Activated B cell treated with CpG ODN at 0.5 μM for 24 hours (primary cell): Measurements from ENCODE around the gene SENP1. TPM values are rescaled to one million over a fixed set of nuclear protein-coding genes. Genes with fewer than 3 reads are reported as not detected.

ENCODE experiments used
- ATAC-seq: fragments of 200-7000 bp; cut with Tn5 transposase; one replicate; pipeline ENCODE4 v1.10.0; 2021; ENCODE audit warnings: low read depth, mild to moderate bottlenecking, moderate library complexity
- CTCF ChIA-PET: fragments of 350-600 bp; sonication (Branson Sonifier 250); formaldehyde crosslinking; loops from one replicate; lab custom pipeline; 2021; ENCODE audit warnings: antibody characterized with exemption; lab: Charles Lee
- POLR2A ChIA-PET: fragments of 350-600 bp; sonication (Branson Sonifier 250); formaldehyde crosslinking; loops from one replicate; lab custom pipeline; 2021; ENCODE audit warnings: antibody characterized with exemption; lab: Charles Lee
- DNase-seq: peaks from one replicate; pipeline ENCODE4 v3.0.0; 2022
- H3K27ac Mint-ChIP-seq: one replicate; pipeline ENCODE4 v1.8.0; 2020; ENCODE audit warnings: mixed read lengths
- H3K27me3 Mint-ChIP-seq: one replicate; pipeline ENCODE4 v1.8.0; 2021; ENCODE audit warnings: mixed read lengths
- H3K36me3 Mint-ChIP-seq: one replicate; pipeline ENCODE4 v1.8.0; 2021; ENCODE audit warnings: low read depth, mixed read lengths
- H3K4me1 Mint-ChIP-seq: one replicate; pipeline ENCODE4 v1.8.0; 2021; ENCODE audit warnings: mixed read lengths
- H3K4me3 Mint-ChIP-seq: one replicate; pipeline ENCODE4 v1.8.0; 2020; ENCODE audit warnings: mild to moderate bottlenecking, mixed read lengths
- H3K9me3 Mint-ChIP-seq: one replicate; pipeline ENCODE4 v1.8.0; 2020; ENCODE audit warnings: mixed read lengths
- CTCF ChIP-seq: fragments of 200-600 bp; IDR thresholded peaks from one replicate; pipeline ENCODE4 v1.8.0; 2022; ENCODE audit warnings: antibody characterized with exemption, mild to moderate bottlenecking
- intact Hi-C: fragments of 100-400 bp; cut with micrococcal nuclease; formaldehyde crosslinking; loops from one replicate; pipeline ENCODE4 v1.15.1; 2024
- total RNA-seq: library from RNA; stranded (reverse); gene quantifications from 2 replicates; pipeline ENCODE4 v1.2.3, GENCODE V29; 2022

The SENP1 gene
- total RNA-seq, 1 donor from 2014 or later, result 43.2 TPM

- no peak for ATAC-seq
- CTCF ChIA-PET, result no interaction called here
- H3K27ac Mint-ChIP-seq, result no peak overlapping the region
- intact Hi-C loops, result no loop called here
- H3K36me3 Mint-ChIP-seq, result peaks cover 63% of the 10 kb centered on the region
- H3K9me3 Mint-ChIP-seq, result no peaks in the 10 kb centered on the region
- POLR2A ChIA-PET, result no interaction called here
- H3K4me3 Mint-ChIP-seq, result no peak overlapping the region
- TF ChIP-seq CTCF, result no peak
- no peaks in the 10 kb centered on the region for H3K4me1 Mint-ChIP-seq
- no peak for DNase-seq
- no peaks in the 10 kb centered on the region for H3K27me3 Mint-ChIP-seq
Measured at GRCh38 chr12:48050174-48050573, 55.7 kb downstream of the SENP1 start.

- CTCF ChIA-PET, result no interaction called here
- no peak for TF ChIP-seq CTCF
- POLR2A ChIA-PET, result interaction anchor here (1.1 kb wide), 1 partner anchor 21 kb away, joined by 3 read pairs; no protein-coding TSS in a partner anchor
Measured at GRCh38 chr12:48045965-48046518, 59.8 kb downstream of the SENP1 start.

GRCh38 chr12:48045061-48045846 is 60.6 kb downstream of the SENP1 start:
- ATAC-seq, result no peak
- no peaks in the 10 kb centered on the region for H3K4me1 Mint-ChIP-seq
- no peaks in the 10 kb centered on the region for H3K27me3 Mint-ChIP-seq
- H3K27ac Mint-ChIP-seq, result no peak overlapping the region
- CTCF ChIA-PET, result no interaction called here
- H3K4me3 Mint-ChIP-seq, result no peak overlapping the region
- POLR2A ChIA-PET, result no interaction called here
- H3K36me3 Mint-ChIP-seq, result peaks cover 69% of the 10 kb centered on the region
- no peak for DNase-seq
- intact Hi-C loops, result no loop called here
- H3K9me3 Mint-ChIP-seq, result no peaks in the 10 kb centered on the region
- no peak for TF ChIP-seq CTCF

More at GRCh38 chr12:48045965-48046518, 59.8 kb downstream of the SENP1 start:
- DNase-seq, result no peak
- no peaks in the 10 kb centered on the region for H3K9me3 Mint-ChIP-seq
- H3K27ac Mint-ChIP-seq, result no peak overlapping the region
- H3K4me1 Mint-ChIP-seq, result no peaks in the 10 kb centered on the region
- no peak overlapping the region for H3K4me3 Mint-ChIP-seq
- ATAC-seq, result no peak
- intact Hi-C loops, result no loop called here
- H3K36me3 Mint-ChIP-seq, result peaks cover 75% of the 10 kb centered on the region
- no peaks in the 10 kb centered on the region for H3K27me3 Mint-ChIP-seq

- no peaks in the 10 kb centered on the region for H3K27me3 Mint-ChIP-seq
- H3K27ac Mint-ChIP-seq, result no peak overlapping the region
- no peaks in the 10 kb centered on the region for H3K9me3 Mint-ChIP-seq
- CTCF ChIA-PET, result no interaction called here
- DNase-seq, result no peak
- intact Hi-C loops, result no loop called here
- peaks cover 62% of the 10 kb centered on the region for H3K36me3 Mint-ChIP-seq
- H3K4me3 Mint-ChIP-seq, result no peak overlapping the region
- TF ChIP-seq CTCF, result no peak
- H3K4me1 Mint-ChIP-seq, result peaks cover 6% of the 10 kb centered on the region
- no peak for ATAC-seq
- POLR2A ChIA-PET, result no interaction called here
Measured at GRCh38 chr12:48044396-48044795, 61.5 kb downstream of the SENP1 start.

- no peak overlapping the region for H3K27ac Mint-ChIP-seq
- no peak for TF ChIP-seq CTCF
- DNase-seq, result no peak
- no peaks in the 10 kb centered on the region for H3K27me3 Mint-ChIP-seq
- no peak for ATAC-seq
- H3K4me1 Mint-ChIP-seq, result peaks cover 6% of the 10 kb centered on the region
- peaks cover 57% of the 10 kb centered on the region for H3K36me3 Mint-ChIP-seq
- CTCF ChIA-PET, result no interaction called here
- no peak overlapping the region for H3K4me3 Mint-ChIP-seq
- POLR2A ChIA-PET, result no interaction called here
- no peaks in the 10 kb centered on the region for H3K9me3 Mint-ChIP-seq
- intact Hi-C loops, result no loop called here
Measured at GRCh38 chr12:48043771-48044170, 62.1 kb downstream of the SENP1 start.
